Measurements from ENCODE around the gene PRKCB. TPM values are rescaled to one million over a fixed set of nuclear protein-coding genes. Genes with fewer than 3 reads are reported as not detected.
"Not testable (repeated sequence)": the region's sequence is repeated elsewhere in the genome, so short reads cannot be mapped to it uniquely, and the experiment has no call there.

The PRKCB gene
- total RNA-seq, 1 donor from 2014 or later = 79.4 TPM

- intact Hi-C loops (cut with micrococcal nuclease) = no loop called here
These were observed 359.4 kb downstream of the PRKCB start for GRCh38 chr16:24195221-24195620.

- intact Hi-C loops (cut with micrococcal nuclease) = no loop called here
These were observed 363.2 kb downstream of the PRKCB start for GRCh38 chr16:24198807-24199533.

GRCh38 chr16:24203675-24204074, 367.9 kb downstream of the PRKCB start:
- intact Hi-C loops (cut with micrococcal nuclease) = no loop called here

GRCh38 chr16:24204150-24204665, 368.4 kb downstream of the PRKCB start:
- intact Hi-C loops (cut with micrococcal nuclease) = no loop called here

- intact Hi-C loops (cut with micrococcal nuclease) = no loop called here
These were observed 371.1 kb downstream of the PRKCB start for GRCh38 chr16:24206926-24207325.

GRCh38 chr16:24208710-24209109, 372.9 kb downstream of the PRKCB start:
- intact Hi-C loops (cut with micrococcal nuclease) = no loop called here

GRCh38 chr16:24214992-24215391, 379.2 kb downstream of the PRKCB start:
- intact Hi-C loops (cut with micrococcal nuclease) = no loop called here

- intact Hi-C loops (cut with micrococcal nuclease) = no loop called here
These were observed 381.2 kb downstream of the PRKCB start for GRCh38 chr16:24216961-24217360.

GRCh38 chr16:24217461-24217860, 381.7 kb downstream of the PRKCB start:
- intact Hi-C loops (cut with micrococcal nuclease) = no loop called here

GRCh38 chr16:24218299-24218698, 382.5 kb downstream of the PRKCB start:
- intact Hi-C loops (cut with micrococcal nuclease) = no loop called here

GRCh38 chr16:24221219-24221618, 385.4 kb downstream of the PRKCB start:
- intact Hi-C loops (cut with micrococcal nuclease) = no loop called here

GRCh38 chr16:24228514-24228913, 392.7 kb downstream of the PRKCB start:
- intact Hi-C loops (cut with micrococcal nuclease) = no loop called here

- intact Hi-C loops (cut with micrococcal nuclease) = no loop called here
These were observed 397.2 kb downstream of the PRKCB start for GRCh38 chr16:24232936-24233335.

GRCh38 chr16:24234737-24235136, 399.0 kb downstream of the PRKCB start:
- intact Hi-C loops (cut with micrococcal nuclease) = no loop called here

- intact Hi-C loops (cut with micrococcal nuclease) = no loop called here
These were observed 400.0 kb downstream of the PRKCB start for GRCh38 chr16:24235806-24236205.

GRCh38 chr16:24238846-24239245, 403.1 kb downstream of the PRKCB start:
- intact Hi-C loops (cut with micrococcal nuclease) = not testable (repeated sequence)

GRCh38 chr16:24246911-24247607, 411.3 kb downstream of the PRKCB start:
- intact Hi-C loops (cut with micrococcal nuclease) = no loop called here

- intact Hi-C loops (cut with micrococcal nuclease) = loop anchor here (1.0 to 2.0 kb wide), 4 partner anchors 182 to 450 kb away; no protein-coding TSS in a partner anchor
These were observed 417.4 kb downstream of the PRKCB start for GRCh38 chr16:24253192-24253591.

GRCh38 chr16:24255456-24256371, 419.9 kb downstream of the PRKCB start, which contains the start of gene CACNG3:
Gene CACNG3, plus strand, starts transcription at chr16:24256335. Its CDS starts 420 bp downstream, at chr16:24256755.
- intact Hi-C loops (cut with micrococcal nuclease) = no loop called here

- intact Hi-C loops (cut with micrococcal nuclease) = no loop called here
These were observed 422.2 kb downstream of the PRKCB start for GRCh38 chr16:24257958-24258357.

- intact Hi-C loops (cut with micrococcal nuclease) = no loop called here
These were observed 423.0 kb downstream of the PRKCB start for GRCh38 chr16:24258791-24259190.
